Activated gamma-delta T cell treated with Interleukin-2 at 50 U/mL for 16 hours (primary cell): ENCODE measurements around the gene FKTN.

Experiments used
- DNase-seq: peaks from one replicate; pipeline ENCODE4 v3.0.0-alpha.2; 2020

Gene FKTN

DNA sequence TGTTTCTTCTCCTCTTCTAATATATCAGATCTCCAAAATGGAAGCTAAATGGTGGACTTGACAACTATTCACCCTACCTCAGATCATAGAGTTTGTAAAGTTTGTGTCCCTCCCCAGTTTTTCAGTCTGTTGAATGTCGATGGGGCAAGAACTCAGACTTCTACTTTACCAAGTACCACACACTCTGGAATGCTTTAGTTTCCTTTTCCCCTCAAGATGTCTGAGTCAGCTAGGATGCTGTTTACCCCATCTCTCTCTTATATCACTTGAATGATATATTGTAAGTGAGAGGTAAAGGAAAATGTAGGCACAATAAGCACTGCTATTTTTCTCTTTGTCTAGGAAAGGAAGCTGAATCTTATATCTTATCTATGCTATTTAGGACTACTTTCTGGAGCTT is 78.4 kb downstream of the FKTN start:
- no peak for DNase-seq

DNA sequence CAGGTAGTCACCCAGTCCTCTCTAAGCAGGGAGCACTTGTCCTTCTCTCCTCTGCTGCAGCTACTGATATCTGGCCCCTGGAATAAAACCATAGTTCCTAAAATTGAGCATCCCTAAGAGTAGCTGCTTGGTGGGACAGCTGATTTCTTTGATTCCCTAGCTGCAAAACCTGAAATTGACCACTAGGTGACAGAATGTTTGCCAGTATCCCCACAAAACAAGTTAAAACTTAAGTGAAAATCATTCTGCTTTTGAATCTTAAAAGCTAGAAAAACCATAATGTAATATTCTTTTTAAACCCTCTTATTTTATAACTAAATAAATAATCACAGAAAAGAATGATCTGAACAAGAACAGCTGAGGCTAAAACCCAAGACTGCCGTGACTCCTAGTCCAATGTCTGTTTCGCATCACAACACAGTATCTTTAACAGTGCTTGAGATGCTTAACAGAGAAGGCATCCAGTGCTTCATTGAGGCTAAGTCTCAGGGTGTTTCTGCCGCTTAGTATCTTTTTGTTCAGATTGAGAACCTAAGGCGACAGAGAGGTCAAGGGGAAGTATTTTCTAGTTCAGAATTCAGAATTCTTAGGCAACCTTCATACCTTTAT is 80.0 kb downstream of the FKTN start:
- DNase-seq, result no peak

DNA sequence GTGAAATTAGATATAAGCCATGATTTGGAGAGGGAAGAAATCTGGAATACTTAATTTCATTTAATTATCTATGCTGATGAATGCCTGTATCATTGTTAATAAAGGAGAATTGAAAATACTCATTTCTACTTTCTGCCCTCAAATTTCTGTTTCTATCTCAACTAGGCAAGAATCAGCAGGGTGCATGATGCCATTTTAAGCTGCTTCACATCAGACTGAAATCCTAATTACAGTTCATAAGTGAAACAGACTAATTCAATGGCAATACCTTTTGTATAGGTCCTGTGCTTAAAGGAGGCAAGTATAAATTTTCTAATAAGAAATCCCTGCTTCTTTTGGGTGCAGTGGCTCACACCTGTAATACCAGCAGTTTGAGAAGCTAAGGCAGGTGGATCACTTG is 82.0 kb downstream of the FKTN start:
- no peak for DNase-seq

DNA sequence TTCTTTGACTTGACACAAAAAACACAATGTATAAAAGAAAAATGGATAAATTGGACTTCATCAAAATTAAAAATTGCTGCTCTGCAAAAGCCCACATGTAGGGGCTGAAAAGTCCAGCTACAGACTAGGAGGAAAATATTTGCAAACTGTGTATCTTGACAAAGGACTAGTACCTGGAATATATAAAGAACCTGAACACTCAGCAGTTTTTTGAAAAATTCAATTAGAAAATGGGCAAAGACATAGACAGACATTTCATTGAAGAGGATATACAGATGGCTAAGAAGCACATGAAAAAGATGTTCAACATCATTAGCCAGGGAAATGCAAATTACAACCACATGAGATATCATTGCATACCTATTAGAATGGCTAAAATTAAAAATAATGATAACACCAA is 85.9 kb downstream of the FKTN start:
- no peak for DNase-seq

DNA sequence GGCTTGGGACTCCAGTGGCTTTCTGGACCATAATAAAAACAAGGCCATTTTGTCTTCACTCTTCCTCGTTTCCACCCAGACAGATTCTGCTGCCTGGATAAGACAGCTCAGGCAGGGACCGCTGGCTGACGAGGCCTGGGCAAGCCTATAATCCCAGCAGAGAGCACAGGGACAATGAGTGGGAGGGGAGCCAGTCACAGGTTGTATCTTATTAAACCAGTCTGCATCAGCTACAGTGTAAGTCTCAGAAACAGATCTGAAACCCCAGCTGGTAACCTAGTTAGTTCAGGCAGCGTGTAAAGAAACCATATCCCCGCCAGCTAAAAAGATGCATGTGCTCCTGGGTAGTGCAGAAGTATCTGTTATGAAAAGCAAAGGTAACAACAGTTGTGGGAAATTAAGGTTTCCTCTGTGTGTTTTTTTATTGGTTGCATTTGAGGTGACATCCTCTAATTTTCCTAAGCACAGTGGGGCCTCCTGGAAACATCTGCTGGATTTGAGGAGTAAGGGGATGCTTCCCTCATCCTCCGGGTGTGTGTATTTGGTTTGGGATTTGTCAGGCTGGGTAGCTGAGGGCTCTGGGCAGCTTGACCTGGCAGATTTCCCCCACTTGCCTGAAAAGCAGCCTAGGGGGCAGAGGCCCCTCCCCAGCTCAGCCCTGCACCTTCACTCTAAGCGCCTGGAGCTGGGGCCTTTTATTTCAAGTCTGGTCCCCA is 89.1 kb downstream of the FKTN start:
- DNase-seq, result no peak

DNA sequence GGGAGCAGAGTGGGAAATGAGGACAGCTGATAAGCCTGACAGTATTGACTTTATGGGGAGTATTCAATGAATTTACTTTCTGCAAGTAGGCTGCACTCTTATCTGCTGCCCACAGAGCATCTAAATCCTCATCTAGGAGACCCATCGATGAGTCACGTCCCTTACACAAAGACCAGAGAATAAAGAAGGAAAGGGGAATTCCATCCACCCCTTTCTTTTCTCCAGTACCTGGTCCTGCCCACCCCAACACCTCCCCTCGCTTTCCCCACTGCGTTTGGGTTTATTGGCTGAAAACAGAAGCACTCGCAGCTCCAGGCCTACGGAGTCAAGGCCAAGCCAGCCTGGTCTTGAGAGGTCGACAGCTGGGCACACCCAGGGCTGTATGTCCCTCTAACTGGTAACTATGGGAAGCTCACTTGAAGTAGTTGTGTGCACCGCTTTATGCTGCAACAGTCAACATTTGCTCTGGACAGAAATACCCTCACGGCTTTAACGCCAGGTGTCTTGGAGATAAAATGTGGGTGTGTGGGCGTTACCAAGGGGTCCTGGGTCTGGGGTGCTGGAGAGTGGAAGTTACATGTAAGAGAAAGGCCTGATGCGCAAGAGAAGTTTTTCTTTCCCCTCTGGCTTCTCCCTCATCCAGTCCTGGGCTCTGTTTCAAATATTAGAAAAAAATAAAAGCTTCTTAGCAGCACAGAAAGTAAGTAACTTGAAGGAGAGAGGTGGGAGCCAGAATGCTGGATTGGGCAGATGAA is 89.8 kb downstream of the FKTN start:
- DNase-seq, result no peak

DNA sequence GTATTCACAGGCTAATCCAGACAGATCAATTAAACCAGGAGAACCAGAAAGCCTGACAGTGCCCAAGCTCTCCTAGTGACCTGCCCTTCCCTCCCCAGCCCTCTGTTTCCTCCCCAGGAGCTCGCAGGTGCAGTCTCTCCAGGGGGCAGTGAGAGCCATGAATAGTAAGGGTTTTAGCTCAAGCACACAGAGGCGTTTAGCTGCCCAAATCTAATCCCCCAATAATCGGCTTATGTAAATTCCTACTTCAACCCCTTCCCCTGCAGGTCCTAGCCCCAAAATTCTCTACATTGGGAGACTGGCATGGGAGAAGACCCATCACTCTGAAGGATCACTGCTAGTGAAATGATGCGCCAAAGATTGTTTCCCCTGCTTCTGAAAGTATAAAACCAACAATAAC is 93.9 kb downstream of the FKTN start:
- DNase-seq, result no peak

DNA sequence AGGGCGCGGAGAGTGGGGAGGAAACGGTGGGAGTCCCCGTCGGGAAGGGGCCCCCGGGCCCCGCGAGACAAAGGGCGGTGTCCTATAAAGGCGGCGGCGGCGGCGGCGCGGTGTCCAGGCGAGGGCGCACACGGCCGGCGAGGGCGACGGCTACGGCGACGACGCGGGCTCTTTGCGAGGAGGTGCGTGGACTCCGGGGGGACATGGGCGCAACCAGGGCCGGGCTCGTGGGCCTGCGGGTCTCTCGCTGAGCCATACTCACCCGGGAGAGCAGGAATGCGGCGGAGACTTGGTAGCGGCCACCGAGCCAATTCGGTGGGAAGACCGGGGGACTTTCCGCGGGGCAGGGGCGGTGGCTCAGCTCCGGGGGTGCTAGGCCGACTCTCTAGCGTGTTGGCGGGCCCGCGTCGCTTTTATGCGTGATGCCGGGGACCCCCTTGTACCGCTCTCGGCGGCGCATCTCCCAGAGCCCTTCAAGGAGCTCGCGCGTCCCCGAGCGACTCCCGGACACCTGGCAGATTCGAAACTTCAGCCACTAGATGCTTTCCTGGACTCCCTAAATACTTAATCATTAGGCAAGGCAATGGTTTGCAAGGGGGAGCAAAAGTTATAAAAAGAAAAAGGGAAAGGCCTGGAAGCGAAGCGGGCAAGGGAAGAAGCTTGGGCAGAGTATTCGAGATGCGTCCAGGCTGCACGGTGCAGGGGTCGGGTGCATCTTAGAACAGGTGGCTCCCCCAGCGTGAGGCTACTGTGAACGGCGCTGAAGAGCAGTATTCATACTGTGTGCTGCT is 98.4 kb downstream of the FKTN start:
- no peak for DNase-seq

DNA sequence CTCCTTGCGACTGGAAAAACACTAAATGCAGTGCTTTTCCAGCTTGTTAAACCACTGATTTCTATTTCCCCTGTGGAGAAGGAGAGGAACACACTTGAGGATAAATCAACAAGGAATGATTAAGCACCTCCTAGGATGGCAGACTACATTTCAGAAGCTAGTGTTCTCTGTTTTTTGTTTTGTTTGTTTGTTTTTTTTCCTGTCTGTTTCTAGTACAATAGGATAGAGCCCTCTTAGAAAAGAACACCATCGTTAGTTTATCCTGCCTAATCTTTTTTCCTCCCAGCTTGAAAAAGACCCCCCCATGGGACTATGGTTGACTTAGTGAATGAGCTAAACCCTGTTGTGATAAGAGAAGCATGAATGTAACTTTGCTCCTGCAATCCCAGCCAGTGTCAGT is 100.4 kb downstream of the FKTN start:
- no peak for DNase-seq

DNA sequence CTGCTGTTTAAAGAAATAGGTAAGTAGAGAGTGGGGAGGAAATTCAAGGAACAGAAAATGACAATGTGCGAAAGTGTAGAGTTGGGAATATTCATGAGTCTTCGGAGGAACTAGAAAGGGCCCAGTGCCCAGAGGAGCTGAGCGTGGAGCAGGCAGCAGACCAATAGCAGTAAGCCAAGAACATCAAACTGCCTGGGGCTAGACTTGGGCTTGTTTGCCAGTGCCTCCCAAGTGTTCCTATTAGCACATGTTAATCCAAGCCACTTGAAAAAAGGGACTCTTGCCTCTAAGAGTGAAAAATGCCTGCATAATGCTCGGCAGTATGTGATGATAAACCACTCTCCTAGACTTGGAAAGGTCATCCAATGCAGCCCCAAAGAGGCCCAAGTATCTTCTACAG is 103.1 kb downstream of the FKTN start:
- DNase-seq, result no peak

DNA sequence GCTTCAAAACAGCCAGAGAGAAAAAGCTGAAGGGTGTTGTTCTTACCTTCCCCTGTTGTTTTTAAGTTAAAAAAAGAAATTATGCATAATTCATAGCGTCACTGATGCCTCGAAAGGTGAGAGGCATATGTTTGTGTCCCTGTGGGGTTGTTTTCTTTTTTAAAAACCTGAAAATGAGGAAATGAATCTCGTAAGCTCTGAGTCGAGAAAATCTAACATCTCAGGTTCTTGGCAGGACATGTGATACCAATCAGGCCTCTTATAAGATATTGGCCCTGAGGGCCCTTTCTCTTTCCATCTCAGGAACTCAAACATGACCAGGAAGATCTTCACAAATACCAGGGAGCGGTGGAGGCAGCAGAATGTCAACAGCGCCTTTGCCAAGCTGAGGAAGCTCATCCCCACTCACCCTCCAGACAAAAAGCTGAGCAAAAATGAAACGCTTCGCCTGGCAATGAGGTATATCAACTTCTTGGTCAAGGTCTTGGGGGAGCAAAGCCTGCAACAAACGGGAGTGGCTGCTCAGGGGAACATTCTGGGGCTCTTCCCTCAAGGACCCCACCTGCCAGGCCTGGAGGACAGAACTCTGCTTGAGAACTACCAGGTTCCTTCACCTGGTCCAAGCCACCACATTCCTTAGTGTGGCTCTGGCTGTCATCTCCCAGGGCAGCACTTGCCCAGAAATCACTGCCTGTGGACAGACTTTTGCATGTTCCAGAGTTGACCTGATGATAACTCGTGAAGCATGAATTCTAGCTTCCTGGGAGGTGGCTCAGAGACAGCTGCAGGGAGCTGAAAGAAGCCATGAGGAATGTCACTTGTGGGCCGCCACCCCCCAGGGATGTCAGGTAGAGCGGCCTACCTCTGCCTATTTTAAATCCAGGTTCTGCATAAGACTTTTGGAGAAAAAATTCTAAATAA is 104.5 kb downstream of the FKTN start, which contains the start of gene TAL2:
TAL2 (plus strand) TSS at position 274 of the 921 bp plus-strand sequence; CDS start at position 314, 40 bp downstream.
- DNase-seq, result no peak

DNA sequence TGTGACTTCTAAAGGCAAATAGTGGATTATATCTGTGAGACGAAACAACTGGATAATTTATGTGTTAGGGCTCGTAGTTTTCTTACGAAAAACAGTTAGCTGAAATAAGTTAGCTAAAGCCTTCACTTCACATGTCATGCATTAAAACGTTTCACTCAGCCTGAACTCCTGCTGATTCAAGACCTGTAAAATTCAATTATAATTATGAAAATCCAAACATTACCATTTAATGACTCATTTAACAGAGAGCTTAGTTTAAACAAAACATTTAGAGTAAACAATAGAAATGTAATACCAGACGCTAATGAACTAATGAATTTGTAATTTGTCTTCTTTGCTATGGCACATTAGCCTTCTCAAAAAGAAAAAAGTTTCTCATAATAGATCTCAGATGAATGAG is 106.0 kb downstream of the FKTN start:
- no peak for DNase-seq

DNA sequence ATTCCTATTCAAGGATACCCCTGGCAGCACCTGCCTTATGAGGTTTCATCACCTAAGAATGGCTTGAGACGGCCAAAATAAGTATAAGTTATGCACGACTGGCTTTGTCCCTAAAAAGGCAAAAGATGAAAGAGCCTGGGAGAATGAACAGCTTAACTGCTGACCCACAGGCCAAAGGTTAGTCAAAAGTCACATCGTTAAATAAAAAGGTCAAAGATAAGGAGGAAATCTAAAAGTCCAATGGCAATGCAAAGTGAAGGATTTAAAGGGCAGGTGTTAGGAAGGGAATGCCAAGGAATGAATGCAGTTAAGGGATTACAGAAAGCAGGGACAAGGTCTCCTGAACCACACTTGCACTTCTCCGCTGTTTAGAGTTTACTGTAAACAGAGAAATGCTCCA is 109.9 kb downstream of the FKTN start:
- no peak for DNase-seq

DNA sequence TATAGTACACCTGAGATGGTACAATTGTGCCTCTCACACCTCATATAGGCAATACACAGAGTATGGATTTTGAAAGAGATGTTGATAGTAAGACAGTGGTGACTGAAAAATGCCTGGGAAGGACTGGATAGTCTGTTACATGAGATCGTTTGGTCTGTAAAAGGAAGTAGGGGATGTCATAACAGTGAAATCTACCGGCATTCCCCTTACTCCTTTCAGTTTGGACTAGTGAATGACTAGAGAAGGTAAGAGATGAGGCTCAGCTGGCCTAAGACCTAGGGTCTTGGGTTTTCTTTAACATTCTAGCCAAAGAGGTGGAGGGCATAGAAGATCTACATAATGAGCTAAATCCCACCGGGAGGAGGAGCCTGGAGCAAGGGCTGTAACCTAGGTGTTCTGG is 112.4 kb downstream of the FKTN start:
- no peak for DNase-seq

DNA sequence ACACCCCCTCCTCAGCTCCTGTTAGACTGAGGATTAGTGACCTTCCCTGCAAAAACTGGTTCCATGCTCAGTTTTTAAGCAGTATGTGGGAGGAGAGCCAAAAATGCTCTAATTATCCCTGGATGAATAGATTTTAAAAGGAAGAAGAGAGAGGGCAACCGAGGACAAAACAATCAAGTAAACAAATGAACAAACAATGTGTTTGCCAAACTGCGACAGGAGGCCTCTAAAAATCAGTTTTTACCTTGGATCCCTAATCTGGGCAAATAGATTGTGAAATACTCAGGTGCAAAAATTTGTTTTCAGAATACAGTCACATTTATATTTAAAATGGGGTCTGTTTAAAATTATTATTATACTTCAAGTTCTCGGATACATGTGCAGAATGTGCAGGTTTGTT is 112.8 kb downstream of the FKTN start:
- no peak for DNase-seq

DNA sequence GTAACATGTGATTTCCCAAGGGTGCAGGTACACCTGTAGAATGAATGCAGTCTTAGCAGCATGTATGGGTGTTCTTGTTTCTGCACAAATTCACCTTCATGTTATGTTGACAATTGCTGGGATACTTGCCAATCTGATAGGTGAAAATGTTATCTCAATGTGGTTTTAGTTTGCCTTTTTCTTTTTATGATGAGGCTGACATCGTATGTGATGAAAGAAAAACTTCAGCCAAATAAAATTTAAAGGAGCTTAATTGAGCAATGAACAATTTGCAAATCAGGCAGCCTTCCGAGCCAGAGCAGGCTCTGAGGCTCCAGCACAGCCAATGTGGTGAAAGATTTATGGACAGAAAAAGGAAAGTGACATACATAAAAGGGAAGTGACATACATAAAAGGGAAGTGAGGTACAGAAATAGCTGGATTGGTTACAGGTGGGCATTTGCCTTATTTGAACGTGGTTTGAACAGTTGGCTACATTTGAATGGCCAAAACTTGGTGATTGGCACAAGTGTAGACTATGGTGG is 114.8 kb downstream of the FKTN start:
- no peak for DNase-seq

DNA sequence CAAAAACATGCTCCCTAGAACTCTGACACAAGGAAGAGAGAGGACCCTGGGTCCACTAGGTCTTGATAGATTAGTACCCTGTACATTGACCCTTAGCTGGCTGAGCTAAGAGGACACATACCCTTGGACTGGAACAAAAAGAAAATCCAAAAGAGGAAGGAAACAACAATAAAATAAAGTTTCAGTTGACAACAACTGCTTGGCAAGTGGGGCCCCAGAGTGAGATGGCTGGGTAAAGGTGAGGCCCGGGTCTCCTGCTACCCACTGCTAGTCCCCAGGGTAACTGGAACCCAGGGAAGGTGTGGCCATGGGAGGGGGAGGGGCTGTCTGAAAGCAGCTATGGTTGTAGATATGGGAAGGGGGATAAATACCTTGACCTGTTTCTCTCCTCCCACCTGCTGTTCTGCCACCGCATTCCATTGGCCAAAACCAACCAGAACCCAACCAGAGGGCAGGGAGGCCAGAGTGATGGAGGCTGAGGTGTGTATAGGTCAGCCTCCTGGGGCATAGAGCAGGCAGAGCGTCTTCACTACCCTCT is 116.0 kb downstream of the FKTN start:
- no peak for DNase-seq

DNA sequence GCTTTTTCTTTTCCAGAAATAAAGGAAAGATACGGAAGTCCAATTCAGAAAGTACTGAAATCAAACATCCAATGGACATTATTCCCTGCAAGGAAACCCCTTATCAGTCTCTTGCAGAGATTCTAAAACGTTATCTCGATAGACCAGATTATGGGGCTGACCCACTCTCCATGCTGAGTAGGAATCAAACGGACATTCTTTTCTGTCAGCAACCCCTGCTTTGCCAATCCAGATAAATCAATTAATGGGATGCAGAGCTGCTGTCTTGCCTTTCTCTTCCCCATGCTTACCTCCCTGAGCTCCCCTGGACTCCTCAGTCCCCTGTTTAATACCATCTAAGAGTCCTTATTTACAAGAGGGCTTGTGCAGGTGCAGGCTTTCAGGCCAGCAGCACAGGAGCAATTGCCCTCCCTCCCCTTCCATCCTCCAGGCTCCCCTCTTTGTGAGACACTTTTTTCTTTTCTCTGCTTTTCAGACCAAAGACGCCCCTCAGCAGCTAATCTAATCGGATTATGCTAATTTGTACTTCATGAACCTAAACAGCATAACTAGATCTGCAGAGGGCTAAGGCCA is 118.5 kb downstream of the FKTN start:
- DNase-seq, result no peak

DNA sequence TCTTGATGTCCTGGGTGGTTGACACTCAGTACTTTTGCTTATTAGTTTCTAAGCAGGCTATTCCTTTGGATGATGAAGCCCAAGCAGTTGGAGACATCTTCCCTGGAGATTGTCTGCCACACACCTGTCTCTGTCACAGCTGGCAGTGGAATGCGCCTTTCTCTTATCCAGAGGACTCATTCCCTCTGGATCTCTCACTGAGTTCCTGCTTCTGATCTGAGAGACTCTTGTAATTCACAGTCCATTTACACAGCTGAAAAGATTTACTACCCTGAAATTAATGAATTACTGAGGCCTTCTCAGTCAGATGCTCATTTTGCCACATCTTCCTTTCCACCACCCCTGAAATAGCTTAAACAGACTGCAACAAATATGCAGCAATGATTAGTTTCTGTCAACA is 120.2 kb downstream of the FKTN start:
- DNase-seq, result no peak

DNA sequence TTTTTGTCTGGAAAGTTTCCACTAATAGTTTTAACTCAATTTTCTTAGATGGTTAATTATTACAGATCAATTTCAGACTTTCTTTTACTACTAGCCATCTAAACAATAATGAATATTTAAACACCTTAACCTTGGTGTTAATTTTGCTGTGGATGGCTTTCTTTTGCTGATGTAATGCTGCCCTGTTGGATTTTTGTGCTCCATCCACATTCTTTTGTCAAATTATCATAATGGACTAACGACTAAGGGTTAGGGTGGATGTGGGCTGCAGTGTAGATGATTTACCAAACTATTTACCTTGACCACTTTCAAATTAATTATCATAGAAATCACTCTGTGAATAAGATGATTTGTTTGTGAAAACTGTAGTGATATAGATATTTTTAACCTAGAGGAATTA is 120.8 kb downstream of the FKTN start:
- no peak for DNase-seq
